ENCODE measurements around the gene RERE.

RERE gene

DNA sequence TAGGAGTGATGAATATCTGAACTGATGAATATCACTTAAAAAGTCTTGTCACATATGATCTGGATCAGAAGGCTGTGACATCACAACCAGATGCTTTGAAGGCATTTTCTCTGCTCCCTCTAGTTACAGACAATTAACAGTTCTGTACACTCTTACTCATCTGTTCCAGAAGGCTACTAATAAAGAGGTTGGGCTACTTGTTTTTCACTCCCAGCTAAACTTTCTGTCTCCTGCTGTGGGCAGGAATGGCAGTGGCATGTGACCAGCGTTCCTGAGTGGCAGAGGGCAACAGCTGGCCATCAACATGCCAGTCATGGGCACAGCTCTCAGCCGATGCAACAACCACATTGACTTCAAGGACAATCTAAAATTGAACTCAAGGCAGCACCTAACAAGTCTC is 432.9 kb downstream of the RERE start:
- H3K4me3 ChIP-seq (ENCODE audit: low read depth in 1 of 2, low read length in 2 of 2) = no peak overlapping the region
- no peak overlapping the region for H3K4me2 ChIP-seq (ENCODE audit: insufficient read depth, low read length)
- no peak overlapping the region for H2AFZ ChIP-seq (ENCODE audit: low read depth, low read length)
- no peak overlapping the region for H3K27ac ChIP-seq (ENCODE audit: low read length)
- H3K27me3 ChIP-seq (ENCODE audit: insufficient read depth, low read length, poor library complexity) = no peaks in the 10 kb centered on the region
- DNase-seq (no peak), ATAC-seq (ENCODE audit: insufficient read depth, low read depth) (no peak)
- H3K4me1 ChIP-seq (ENCODE audit: insufficient read depth, low read length) = no peaks in the 10 kb centered on the region
- no peaks in the 10 kb centered on the region for H3K9me3 ChIP-seq (ENCODE audit: insufficient read depth, low read length, severe bottlenecking)
- H3K79me2 ChIP-seq (ENCODE audit: insufficient read depth, low read length) = no peaks in the 10 kb centered on the region
- H4K20me1 ChIP-seq (ENCODE audit: insufficient read depth, low read length) = peaks cover 5% of the 10 kb centered on the region; the same call in 1 of the 2 replicates
- H3K36me3 ChIP-seq (ENCODE audit: insufficient read depth, low read length) = 0 out of 2 replicates have a peak, but pooled peaks cover 4% of the 10 kb centered on the region
- no peak overlapping the region for H3K9ac ChIP-seq (ENCODE audit: low read depth, low read length)
- TF ChIP-seq CTCF (IDR thresholded peaks at IDR 0.05; ENCODE audit: borderline replicate concordance, extremely low read depth, low read length, poor library complexity, severe bottlenecking) (no peak), EZH2 (IDR thresholded peaks at IDR 0.05; ENCODE audit: borderline replicate concordance, low read depth, low read length, severe bottlenecking) (no peak)

DNA sequence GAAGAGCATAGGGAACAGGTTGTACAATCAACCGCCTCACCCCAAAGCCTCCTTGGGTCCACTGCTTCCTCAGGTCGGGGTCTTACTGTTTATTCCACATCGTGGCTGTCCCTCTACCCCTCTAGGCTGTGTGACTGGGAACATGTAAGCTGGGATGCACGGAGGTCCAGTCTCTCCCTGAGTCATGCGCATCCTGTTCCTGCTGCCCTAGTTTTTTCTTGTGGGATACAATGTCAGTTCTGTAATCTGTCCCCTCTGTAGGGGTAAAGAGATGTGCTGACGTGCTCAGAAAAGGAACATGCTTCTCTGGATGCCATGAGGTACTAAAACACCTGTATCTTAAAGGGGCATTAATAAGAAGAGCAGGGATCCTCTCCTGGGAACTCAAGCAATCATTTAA is 433.4 kb downstream of the RERE start:
- Histone ChIP-seq H3K27ac (ENCODE audit: low read length) (no peak overlapping the region), H3K36me3 (ENCODE audit: insufficient read depth, low read length) (no peaks in the 10 kb centered on the region), H3K9ac (ENCODE audit: low read depth, low read length) (no peak overlapping the region), H3K27me3 (ENCODE audit: insufficient read depth, low read length, poor library complexity) (no peaks in the 10 kb centered on the region), H3K4me1 (ENCODE audit: insufficient read depth, low read length) (no peaks in the 10 kb centered on the region), H4K20me1 (ENCODE audit: insufficient read depth, low read length) (peaks cover 6% of the 10 kb centered on the region; the same call in 1 of the 2 replicates), H3K4me3 (ENCODE audit: low read depth in 1 of 2, low read length in 2 of 2) (no peak overlapping the region), H3K9me3 (ENCODE audit: insufficient read depth, low read length, severe bottlenecking) (no peaks in the 10 kb centered on the region), H3K79me2 (ENCODE audit: insufficient read depth, low read length) (no peaks in the 10 kb centered on the region), H2AFZ (ENCODE audit: low read depth, low read length) (no peak overlapping the region), H3K4me2 (ENCODE audit: insufficient read depth, low read length) (no peak overlapping the region)
- ATAC-seq (ENCODE audit: insufficient read depth, low read depth) = no peak
- no peak for DNase-seq
- TF ChIP-seq CTCF (IDR thresholded peaks at IDR 0.05; ENCODE audit: borderline replicate concordance, extremely low read depth, low read length, poor library complexity, severe bottlenecking) = no peak
- TF ChIP-seq EZH2 (IDR thresholded peaks at IDR 0.05; ENCODE audit: borderline replicate concordance, low read depth, low read length, severe bottlenecking) = no peak

DNA sequence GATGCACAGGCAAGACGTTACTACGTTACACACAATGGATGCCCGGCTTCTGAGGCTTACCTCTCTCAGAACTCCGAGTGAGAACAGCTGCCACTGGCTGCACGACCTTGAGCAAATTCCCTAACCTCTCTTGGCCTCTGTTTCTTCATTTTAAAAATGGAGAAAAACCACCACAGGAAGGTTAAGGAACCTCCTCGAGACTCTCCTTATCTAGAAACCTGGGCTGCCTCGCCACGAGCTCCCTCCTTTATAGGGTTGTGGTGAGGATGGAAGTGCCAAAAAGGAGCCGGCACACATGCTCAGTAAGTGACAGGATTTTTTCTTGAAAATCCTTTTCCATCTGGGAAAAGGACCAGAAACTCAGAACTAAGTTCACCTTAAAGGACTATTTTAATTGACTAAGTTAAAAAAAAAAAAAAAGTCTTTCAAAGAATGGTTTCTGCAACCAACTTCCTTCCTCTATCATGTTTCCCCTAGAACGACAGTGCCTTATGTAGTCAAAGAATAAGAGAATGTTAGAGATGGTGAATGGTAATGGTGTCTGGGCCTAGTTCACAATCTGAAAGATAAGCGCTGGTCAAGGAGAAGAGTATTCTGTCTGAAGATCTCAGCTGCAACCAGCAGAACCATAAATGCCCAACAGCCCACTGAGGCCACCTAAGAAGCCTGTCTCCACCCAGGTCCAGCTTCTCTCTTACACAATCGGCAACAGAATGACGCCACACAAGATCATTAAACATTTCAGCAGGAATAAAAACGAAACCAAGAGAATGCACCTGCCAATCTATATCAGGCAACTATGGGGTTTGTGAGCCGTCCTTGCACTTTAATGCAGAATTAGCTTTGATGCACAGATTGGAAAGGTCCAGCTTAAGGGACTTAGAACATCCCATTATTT is 434.6 kb downstream of the RERE start:
- no peaks in the 10 kb centered on the region for H3K36me3 ChIP-seq (ENCODE audit: insufficient read depth, low read length)
- H3K79me2 ChIP-seq (ENCODE audit: insufficient read depth, low read length) = no peaks in the 10 kb centered on the region
- H3K4me1 ChIP-seq (ENCODE audit: insufficient read depth, low read length) = no peaks in the 10 kb centered on the region
- H3K27ac ChIP-seq (ENCODE audit: low read length) = no peak overlapping the region
- no peak for DNase-seq
- no peak overlapping the region for H2AFZ ChIP-seq (ENCODE audit: low read depth, low read length)
- no peak overlapping the region for H3K4me3 ChIP-seq (ENCODE audit: low read depth in 1 of 2, low read length in 2 of 2)
- no peak for TF ChIP-seq EZH2 (IDR thresholded peaks at IDR 0.05; ENCODE audit: borderline replicate concordance, low read depth, low read length, severe bottlenecking)
- no peak for TF ChIP-seq CTCF (IDR thresholded peaks at IDR 0.05; ENCODE audit: borderline replicate concordance, extremely low read depth, low read length, poor library complexity, severe bottlenecking)
- H3K9me3 ChIP-seq (ENCODE audit: insufficient read depth, low read length, severe bottlenecking) = no peaks in the 10 kb centered on the region
- ATAC-seq (ENCODE audit: insufficient read depth, low read depth) = no peak
- H3K4me2 ChIP-seq (ENCODE audit: insufficient read depth, low read length) = no peak overlapping the region
- peaks cover 12% of the 10 kb centered on the region for H4K20me1 ChIP-seq (ENCODE audit: insufficient read depth, low read length)
- H3K27me3 ChIP-seq (ENCODE audit: insufficient read depth, low read length, poor library complexity) = no peaks in the 10 kb centered on the region
- H3K9ac ChIP-seq (ENCODE audit: low read depth, low read length) = no peak overlapping the region
